ENCODE measurements around the gene CTNNA3.

CTNNA3 gene

GRCh38 chr10:66809402-66809801 is 886.6 kb downstream of the CTNNA3 start:
- no peak for DNase-seq (ENCODE audit: low spot score)

- no peak for DNase-seq (ENCODE audit: low spot score)
These were observed 890.4 kb downstream of the CTNNA3 start for GRCh38 chr10:66805612-66806011.

GRCh38 chr10:66804962-66805361 is 891.0 kb downstream of the CTNNA3 start:
- DNase-seq (ENCODE audit: low spot score) = no peak

GRCh38 chr10:66803174-66803573 is 892.8 kb downstream of the CTNNA3 start:
- no peak for DNase-seq (ENCODE audit: low spot score)

- no peak for DNase-seq (ENCODE audit: low spot score)
These were observed 896.5 kb downstream of the CTNNA3 start for GRCh38 chr10:66799474-66799873.

GRCh38 chr10:66795866-66796265 is 900.1 kb downstream of the CTNNA3 start:
- DNase-seq (ENCODE audit: low spot score) = no peak

GRCh38 chr10:66792441-66792840 is 903.6 kb downstream of the CTNNA3 start:
- no peak for DNase-seq (ENCODE audit: low spot score)

- no peak for DNase-seq (ENCODE audit: low spot score)
These were observed 907.6 kb downstream of the CTNNA3 start for GRCh38 chr10:66788178-66788987.

GRCh38 chr10:66786709-66787108 is 909.3 kb downstream of the CTNNA3 start:
- DNase-seq (ENCODE audit: low spot score) = no peak

- no peak for DNase-seq (ENCODE audit: low spot score)
These were observed 911.2 kb downstream of the CTNNA3 start for GRCh38 chr10:66784770-66785169.

- DNase-seq (ENCODE audit: low spot score) = no peak
These were observed 912.7 kb downstream of the CTNNA3 start for GRCh38 chr10:66783316-66783715.

- no peak for DNase-seq (ENCODE audit: low spot score)
These were observed 913.2 kb downstream of the CTNNA3 start for GRCh38 chr10:66782776-66783175.

- DNase-seq (ENCODE audit: low spot score) = no peak
These were observed 913.9 kb downstream of the CTNNA3 start for GRCh38 chr10:66782144-66782543.

- no peak for DNase-seq (ENCODE audit: low spot score)
These were observed 915.2 kb downstream of the CTNNA3 start for GRCh38 chr10:66780796-66781195.

GRCh38 chr10:66778351-66778750 is 917.6 kb downstream of the CTNNA3 start:
- no peak for DNase-seq (ENCODE audit: low spot score)

GRCh38 chr10:66777665-66778064 is 918.3 kb downstream of the CTNNA3 start:
- DNase-seq (ENCODE audit: low spot score) = no peak

GRCh38 chr10:66773472-66773817 is 922.5 kb downstream of the CTNNA3 start:
- DNase-seq (ENCODE audit: low spot score) = no peak

GRCh38 chr10:66772548-66773471 is 923.2 kb downstream of the CTNNA3 start:
- DNase-seq (ENCODE audit: low spot score) = no peak

- DNase-seq (ENCODE audit: low spot score) = no peak
These were observed 928.3 kb downstream of the CTNNA3 start for GRCh38 chr10:66767707-66768106.

GRCh38 chr10:66762218-66762729 is 933.7 kb downstream of the CTNNA3 start:
- no peak for DNase-seq (ENCODE audit: low spot score)

GRCh38 chr10:66760941-66761340 is 935.1 kb downstream of the CTNNA3 start:
- DNase-seq (ENCODE audit: low spot score) = no peak

- DNase-seq (ENCODE audit: low spot score) = no peak
These were observed 940.5 kb downstream of the CTNNA3 start for GRCh38 chr10:66755474-66755873.

- no peak for DNase-seq (ENCODE audit: low spot score)
These were observed 943.3 kb downstream of the CTNNA3 start for GRCh38 chr10:66752714-66753113.
